Ramos (cell line): ENCODE measurements around the gene FYB1.
"Not testable (repeated sequence)": the region's sequence is repeated elsewhere in the genome, so short reads cannot be mapped to it uniquely, and the experiment has no call there.

Experiments
- in situ Hi-C: fragments of 300-500 bp; cut with MboI; formaldehyde crosslinking; loops from one replicate; pipeline ENCODE4 v1.14.3; 2022; ENCODE audit warnings: low sequenced_read_pairs; ENCODE audit not compliant: unreplicated experiment

FYB1 gene

DNA sequence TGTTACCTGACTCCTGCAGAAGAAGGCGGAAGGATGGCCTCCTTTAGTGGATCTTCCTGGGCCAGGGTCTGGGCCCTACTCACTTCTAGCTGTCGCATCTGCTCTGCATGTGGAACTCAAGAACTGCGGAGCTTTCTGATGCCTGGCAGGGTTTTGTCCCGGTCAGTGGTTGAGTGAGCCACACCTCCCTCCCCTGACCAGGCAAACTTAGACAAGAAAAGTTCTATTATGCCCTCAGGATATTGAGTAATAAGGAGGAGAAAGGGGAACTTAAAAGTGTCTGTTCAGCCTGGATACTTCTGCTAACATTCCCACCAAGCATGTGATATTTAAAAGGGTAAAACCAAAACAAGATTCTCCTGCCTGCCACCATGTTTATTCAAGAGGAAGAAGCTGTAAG, at the start of gene FYB1:
Gene FYB1, minus strand, starts transcription at position 127 of the 400 bp plus-strand sequence. CDS start 16,603 bp downstream, outside the sequence.
- in situ Hi-C loops = no loop called here

DNA sequence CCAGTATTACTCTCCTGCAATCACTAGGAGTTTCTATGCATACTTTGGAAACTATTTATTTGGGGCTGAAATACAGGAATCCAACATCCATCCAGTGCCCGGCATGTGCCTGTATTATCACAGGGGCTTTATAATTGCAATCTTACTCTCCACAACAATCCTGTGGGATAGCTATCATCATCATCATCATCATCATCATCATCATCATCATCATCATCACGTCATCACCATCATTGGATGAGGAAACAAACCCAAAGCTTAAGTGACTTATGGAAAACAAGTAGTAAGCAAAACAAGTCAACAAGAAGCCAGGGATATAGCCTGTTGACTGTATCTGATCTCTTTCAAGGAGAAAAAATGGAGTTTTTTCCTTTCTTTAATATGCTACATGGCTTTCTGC, 47.8 kb upstream of the FYB1 start:
- in situ Hi-C loops = no loop called here

GRCh38 chr5:39266442-39266841, 47.1 kb upstream of the FYB1 start:
- in situ Hi-C loops = no loop called here

DNA sequence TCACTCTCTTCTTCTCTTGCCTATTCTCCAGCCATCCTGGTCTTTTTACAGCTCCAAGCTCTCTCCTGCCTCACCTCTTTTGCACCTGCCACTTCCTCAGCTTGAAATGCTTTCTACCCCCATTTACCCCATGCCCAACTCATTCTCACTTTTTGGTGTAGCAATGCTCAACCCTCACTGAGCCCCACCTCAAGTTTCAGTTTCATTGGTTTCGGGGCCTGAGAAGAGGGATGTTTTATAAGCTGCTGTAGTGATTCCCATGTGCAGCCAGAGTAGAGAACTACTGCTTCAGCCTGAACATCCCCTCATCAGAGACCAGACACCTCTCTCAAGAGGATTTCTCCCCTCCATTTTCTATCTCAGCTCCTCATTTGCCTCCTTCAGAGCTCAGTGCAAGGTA, 45.2 kb upstream of the FYB1 start:
- in situ Hi-C loops = no loop called here

DNA sequence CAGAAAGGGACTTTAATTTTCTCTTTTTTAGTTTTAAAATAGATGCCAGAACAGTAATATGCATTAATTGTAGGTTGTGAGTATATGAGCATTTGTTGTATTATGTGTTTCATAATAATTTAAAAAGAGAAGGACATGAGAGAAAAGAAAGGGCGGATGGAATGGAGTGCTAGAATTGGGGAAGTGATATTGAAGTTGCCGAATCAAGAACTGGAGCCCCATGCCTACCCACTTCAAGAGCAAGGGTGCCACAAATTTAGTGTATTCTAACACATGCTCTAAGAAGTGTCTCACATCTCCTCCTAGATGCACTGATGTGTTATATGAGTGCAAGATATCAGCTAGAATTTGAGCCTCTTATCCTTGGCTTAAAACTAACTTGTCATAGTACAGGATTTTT, 43.6 kb upstream of the FYB1 start:
- in situ Hi-C loops = no loop called here

DNA sequence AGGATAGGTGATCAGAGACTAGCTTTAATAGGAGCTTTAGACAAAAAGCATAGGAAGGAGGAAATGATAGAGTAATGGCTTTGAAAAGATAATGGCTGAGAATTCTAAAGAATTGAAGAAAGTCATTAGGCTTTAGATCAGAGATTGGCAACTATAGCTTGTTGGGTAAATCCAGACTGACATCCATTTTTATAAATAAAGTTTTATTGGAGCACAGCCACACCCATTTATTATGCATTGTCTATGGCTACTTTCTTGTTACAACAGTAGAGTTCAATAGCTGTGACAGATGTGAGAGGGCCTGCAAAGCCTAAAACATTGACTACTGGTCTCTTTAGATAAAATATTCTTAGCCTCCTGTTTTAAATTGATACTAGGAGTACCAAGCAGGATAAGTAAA, 40.7 kb upstream of the FYB1 start:
- in situ Hi-C loops = no loop called here

DNA sequence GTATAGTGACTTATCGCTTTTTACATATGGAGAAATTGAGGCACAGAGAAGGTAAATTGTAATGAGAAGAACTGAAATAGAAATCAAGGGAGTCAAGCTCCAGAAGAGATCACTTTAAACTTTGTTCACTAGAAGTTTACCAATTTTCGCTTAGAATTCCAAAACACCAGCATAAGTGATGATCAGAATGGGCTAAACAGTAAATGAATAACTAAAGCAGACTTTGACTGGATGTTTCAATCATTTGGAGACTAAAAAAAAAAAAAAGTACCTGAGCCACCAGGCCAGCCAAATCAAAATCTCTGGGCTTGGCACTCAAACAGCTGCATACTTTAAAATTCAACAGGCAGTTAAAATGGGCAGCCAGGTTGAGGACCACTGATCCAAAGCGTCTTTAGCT, 38.2 kb upstream of the FYB1 start:
- in situ Hi-C loops = no loop called here

- in situ Hi-C loops = no loop called here
Measured at GRCh38 chr5:39256477-39257235, 37.3 kb upstream of the FYB1 start.

DNA sequence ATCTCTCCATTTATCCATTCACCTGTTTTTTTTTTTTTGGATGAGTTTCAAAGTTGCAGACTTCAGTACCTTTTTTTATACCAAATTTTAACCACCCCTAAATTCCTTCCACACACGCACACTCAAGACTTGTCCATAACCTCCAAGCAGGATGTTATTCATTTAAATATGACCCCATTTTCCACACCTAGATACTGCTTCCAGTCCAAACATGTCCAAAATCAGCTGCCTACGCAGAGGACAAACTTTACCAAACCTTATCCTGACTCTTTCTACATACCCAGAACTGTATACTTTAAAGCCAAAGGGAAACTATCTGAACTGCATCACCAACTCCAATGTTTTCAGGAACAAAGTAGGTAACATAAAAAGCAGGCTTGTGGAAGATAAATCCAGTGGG, 36.0 kb upstream of the FYB1 start:
- in situ Hi-C loops = no loop called here

DNA sequence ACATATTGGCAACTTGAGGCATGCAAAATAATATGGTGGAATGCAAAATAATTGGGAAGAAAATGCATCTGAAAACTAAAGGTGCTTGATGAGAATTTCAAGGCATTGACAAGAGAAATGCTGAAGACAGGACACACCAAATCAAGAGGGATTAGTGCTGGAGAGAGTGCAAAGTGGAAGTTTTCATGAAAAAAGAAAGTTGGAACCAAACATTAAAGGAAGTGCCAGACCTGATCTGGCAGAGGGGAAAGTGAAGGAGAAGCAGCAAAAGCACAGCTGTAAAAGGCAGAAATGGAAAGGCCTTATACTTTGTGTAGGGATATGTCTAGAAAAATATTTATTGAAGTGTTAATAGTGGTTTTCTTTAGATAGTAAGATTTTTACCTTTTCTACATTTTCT, 35.3 kb upstream of the FYB1 start:
- in situ Hi-C loops = no loop called here

GRCh38 chr5:39253196-39253595, 33.8 kb upstream of the FYB1 start:
- in situ Hi-C loops = no loop called here

DNA sequence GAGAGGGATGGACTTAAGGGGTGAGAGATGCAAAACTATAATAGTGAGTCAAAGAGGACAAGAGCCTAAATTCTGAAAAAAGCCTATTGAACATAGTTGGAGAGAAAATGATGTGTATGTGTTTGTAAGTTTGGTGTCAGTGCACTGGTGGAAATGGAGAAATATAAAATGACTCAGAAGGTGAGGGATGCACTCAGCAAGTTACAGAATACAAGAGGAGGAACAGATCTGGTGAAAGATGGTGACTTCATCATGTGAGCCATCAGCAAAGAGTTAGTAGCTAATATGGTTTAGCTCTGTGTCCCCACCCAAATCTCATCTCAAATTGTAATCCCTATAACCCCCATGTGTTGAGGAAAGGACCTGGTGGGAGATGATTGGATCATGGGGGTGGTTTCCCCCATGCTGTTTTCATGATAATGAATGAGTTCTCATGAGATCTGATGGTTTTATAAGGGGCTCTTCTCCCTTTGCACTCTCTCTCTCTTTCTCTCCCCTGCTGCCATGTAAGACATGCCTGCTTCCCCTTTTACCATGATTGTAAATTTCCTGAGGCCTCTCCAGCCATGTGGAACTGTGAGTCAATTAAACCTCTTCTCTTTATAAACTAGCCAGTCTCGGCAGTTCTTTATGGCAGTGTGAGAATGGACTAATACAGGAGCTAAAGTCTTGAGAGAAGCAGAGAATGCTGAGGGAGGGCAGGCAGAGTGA, 30.4 kb upstream of the FYB1 start:
- in situ Hi-C loops = no loop called here

- in situ Hi-C loops = no loop called here
Measured at GRCh38 chr5:39249069-39249468, 29.7 kb upstream of the FYB1 start.

DNA sequence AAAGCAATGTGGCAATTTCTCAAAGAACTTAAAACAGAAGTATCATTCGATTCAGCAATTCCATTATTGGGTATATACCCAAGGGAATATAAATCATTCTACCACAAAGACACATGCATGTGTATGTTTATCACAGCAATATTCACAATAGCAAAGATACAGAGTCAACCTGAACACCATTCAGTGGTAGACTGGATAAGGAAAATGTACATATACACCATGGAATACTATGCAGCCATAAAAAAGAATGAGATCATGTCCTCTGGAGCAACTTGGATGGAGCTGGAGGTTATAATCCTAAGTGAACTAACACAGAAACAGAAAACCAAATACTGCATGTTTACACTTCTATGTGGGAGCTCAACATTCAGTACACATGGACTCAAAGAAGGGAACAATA, 21.4 kb upstream of the FYB1 start:
- in situ Hi-C loops = no loop called here

DNA sequence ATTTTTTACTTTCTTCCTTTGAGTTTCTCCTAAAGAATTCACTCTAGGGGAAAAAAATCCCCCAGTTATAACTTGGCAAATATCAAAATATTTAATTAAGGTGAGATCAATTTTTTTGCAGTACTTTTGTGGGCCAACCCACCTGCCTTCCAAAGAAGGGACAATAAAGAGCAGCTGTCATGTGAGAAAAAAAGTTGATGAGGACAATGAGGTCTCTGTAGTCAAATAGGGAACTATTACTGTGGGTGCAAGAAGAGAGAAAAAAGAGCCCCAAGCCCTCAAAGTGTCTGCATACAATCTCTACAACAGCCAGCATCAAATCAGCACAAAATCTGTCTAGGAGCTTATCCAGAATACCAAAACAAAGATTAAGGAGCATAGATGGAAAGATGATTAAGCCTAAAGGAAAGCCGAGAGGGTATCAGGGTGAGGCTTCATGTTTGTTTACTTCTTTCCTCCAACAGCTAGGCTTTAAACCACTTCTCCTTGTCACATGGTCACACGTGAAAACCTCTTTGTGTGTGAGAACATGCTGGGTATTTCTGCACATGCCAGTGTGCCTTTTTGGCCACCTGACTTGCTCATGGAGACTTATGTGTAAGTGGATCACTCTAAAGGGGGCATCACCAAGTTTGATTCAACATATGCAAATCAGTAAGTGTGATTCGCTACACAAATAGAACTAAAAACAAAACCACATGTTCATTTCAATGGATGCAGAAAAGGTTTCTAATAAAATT, 19.2 kb upstream of the FYB1 start:
- in situ Hi-C loops = no loop called here

- in situ Hi-C loops = no loop called here
Measured at GRCh38 chr5:39236718-39237117, 17.4 kb upstream of the FYB1 start.

DNA sequence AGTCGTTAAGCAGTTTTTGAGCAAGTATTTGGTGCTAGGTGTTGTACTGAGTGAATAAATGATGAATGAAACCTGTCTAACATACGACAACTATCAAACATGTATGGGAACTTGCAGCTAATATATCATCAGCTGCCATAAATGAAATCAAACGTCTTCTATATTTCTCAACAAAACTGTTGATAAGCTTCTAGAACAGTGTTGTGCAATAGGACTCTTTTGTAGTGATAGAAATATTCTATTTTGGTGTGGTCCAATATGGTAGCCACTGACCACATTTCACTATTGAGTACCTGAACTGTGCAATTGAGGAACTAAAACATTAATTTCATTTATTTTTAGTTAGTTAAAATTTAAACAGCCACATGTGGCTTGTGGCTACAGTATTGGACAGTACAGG, 16.3 kb upstream of the FYB1 start:
- in situ Hi-C loops = no loop called here

GRCh38 chr5:39234494-39234893, 15.1 kb upstream of the FYB1 start:
- in situ Hi-C loops = not testable (repeated sequence)

DNA sequence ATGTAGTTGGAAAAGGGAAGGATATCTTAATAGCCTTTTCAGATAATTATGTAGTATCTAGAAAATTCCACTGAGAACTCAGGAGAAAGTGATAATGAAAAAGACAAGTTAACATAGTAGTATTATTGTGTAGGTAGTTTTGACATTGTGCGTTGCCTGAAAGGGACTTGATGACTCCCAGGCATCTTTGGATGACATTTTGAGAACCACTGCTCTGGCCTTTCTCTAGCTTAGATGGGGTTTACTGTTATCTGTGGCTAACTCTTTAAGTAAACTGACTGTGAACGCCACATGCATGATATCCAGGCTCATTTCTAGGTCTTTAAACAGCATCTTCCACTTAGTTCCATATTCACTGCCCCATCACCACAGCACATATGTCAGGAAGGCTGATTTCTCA, 14.4 kb upstream of the FYB1 start:
- in situ Hi-C loops = no loop called here

GRCh38 chr5:39231705-39232525, 12.6 kb upstream of the FYB1 start:
- in situ Hi-C loops = no loop called here
